Measurements from ENCODE around the gene ADAP1.
"Not testable (repeated sequence)": the region's sequence is repeated elsewhere in the genome, so short reads cannot be mapped to it uniquely, and the experiment has no call there.

ADAP1 gene

DNA sequence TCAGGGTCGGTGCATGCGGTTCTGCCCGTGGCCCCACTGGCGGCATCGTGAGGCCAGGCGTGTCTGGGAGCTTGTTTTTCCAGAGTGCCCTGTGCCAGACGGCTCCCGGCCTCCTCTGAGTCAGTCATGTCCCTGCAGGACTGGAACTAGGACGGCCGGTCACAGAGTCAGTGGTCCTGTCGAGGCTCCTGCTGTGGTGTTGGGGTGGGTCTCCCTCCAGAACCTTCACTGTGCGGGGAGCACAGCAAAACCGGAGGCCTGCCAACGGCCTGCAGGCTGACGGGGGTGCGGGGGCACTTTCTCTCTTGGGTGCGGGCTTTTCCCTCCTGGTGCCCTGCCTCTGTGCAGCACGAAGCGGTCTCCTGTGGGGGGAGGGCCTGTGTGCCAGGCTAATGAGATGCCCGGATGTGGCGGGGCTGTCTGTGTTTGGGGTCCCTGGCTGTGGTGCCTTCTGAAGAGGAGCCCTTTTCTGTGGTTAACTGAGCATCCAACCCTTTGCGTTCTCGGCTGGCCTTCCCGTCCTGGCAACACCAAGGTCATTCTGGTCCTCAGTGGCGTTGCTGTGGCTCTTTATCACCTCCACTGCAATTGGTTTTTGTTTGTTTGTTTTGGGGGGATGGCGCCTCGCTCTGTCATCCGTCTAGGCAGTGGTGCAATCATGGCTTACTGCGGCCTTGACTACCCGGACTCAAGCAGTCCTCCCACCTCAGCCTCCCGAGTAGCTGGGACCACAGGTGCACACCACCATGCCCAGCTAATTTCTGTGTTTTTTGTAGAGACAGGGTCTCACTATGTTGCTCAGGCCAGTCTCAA is 70.1 kb downstream of the ADAP1 start:
- in situ Hi-C loops (cut with MboI; ENCODE audit: low sequenced_read_pairs): no loop called here

DNA sequence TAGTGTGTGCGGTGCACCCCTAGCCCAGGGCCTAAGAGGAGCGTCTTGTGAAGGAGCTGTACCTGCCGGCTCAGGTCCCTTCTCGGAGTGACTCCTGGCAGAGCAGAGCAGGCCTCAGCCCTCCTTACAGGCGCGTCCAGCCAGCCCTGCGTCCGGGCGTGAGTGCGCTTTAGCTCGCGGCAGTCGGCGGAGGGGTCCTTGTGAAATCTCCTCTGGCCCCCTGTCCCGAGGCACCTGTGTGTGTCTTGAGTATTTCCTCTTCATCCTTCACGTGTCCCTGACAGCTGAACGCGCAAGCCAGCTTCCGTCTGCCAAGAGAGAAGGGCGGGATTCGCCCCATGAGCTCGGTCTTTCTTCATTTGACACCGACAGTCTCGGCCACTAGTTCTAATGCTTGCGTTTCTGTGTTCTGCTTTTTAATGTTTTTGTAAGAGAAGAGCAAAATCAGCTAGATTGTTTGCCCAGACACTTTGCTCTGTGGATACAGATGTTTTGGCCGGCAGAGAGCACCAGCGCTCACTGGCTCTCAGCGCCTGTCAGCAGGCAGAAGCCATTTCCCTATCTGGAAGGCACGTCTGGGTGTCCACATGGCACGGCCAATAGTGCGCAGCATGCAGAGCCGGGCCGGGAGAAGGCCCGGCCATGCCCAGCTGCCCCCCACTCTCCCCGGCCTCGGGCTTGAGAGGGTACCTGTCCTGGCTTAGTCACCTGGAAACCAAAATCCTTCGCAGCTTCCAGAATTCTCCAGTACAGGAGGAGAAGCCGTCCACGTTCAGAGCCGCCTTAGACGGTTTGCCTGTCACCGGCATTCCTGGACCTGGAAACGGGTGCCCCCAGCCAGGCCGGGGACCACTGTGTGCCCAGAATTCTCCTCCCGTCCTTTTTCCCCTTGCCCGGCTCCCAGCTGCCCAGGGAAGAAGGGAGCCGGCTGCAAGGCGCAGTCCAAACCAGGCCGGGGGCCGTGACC is 71.1 kb downstream of the ADAP1 start:
- in situ Hi-C loops (cut with MboI; ENCODE audit: low sequenced_read_pairs): no loop called here

DNA sequence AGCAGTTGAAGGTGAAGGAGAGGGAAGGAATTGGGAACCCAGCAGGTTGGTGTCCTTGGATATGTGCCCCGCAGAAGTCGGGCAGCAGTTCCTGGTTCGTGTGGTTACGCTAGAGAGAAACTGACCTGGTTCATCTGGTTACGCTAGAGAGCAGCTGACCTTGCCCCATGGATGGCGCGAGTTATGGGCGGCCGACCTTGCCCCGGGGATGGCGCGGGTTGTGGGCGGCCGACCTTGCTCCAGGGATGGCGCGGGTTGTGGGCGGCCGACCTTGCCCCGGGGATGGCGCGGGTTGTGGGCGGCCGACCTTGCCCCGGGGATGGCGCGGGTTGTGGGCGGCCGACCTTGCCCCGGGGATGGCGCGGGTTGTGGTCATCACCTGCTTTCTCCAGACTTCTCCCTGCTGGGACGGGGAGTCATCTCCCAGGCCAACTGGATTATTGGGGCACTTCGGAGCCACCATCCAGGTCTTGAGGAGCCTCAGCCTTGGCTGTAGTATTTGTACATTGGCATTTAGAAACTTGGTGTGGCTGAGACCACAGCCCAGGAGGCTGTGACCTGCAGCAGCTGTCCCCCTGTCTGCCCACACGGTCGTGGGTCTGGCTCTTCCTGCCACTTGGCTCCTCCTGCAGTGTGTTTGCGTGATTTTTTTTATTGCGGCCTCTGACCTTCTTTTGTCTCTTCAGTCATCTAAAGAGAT is 72.0 kb downstream of the ADAP1 start:
- in situ Hi-C loops (cut with MboI; ENCODE audit: low sequenced_read_pairs): no loop called here

DNA sequence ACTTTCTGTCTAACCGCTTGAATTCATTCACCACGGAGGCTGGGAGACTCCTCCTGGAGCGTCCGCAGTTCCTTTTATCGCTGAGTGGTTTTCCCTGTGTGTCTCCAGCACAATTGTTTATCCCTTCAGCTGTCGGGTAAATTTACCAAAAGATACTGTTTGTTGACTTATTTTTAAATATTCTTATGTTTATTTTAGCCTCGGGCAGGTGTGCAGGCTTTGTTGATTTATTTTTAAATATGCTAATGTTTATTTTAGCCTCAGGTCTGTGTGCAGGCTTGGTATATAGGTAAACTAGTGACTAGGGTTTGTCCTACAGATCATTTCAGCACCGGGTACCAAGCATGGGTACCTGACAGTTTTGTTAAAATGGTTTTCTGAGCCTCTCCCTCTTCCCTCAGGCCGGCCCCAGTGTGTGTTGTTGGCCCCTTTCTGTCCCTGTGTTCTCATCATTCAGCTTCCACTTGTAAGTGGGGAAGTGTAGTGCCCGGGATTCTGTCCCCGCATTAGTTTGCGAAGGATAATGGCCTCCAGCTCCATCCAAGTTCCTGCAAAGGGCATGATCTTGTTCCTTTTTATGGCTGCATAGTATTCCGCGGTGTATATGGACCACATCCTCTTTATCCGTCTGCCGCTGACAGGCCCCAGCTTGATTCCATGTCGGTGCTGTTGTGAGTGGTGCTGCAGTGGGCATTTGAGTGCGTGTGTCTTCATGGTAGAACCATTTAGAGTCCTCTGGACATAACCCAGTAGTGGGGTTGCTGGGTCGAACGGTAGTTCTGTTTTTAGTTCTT is 72.8 kb downstream of the ADAP1 start:
- in situ Hi-C loops (cut with MboI; ENCODE audit: low sequenced_read_pairs): no loop called here

DNA sequence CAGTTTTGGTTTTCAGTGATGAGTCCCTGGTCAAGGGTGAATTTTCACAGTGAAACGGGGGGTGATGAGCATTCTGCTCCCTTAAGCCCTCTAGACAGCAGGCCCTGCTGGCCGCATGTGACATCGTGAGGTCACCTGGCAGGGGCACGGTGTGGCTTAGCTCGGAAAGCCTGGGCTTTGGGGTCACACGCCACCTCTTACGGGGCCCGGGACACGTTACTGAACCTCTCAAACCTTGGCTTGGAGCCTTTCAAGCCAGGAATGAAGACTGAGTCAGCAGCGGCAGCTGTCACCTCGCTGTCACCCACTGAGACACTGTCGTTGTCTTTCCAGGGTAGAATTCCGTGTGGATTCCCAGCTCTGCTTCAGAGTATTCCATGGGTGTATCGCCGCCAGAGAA is 74.0 kb downstream of the ADAP1 start:
- in situ Hi-C loops (cut with MboI; ENCODE audit: low sequenced_read_pairs): no loop called here

DNA sequence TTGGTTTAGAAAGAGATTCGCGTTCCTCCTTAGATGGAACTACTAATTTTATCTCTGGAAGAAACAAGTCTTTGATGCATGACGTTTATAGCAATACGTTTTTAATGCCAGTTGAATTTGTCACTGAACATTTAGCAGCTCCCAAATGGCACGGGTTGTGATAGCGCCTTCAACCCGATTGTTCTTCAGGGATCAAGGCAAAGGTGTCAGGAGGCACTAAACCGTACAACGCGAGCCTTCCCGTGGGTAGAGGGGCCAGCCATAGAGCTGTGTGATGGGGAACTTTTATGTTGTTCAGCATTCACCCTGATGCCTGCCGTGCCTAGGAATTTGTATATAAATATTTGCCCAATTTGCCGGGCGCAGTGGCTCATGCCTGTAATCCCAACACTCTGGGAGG is 74.8 kb downstream of the ADAP1 start:
- in situ Hi-C loops (cut with MboI; ENCODE audit: low sequenced_read_pairs): no loop called here

DNA sequence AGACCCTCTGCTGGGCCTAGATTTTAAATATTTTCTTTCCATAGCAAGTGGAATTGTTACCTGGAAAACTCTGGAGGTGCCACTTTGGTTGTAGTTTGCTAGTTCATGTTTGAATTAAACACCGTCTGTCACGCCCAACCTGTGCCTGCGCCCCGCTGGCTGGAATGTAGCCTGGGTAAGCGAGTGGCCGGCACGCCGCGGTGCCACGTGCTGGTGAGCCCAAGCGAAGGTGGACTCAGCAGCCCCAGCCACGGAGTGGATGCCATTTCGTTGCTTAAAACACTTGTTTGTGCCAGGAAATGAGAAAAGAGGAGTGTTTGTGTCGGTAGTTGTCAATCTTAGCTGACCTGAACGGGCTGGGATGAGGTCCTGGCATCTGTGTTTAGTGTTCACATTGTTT is 75.4 kb downstream of the ADAP1 start:
- in situ Hi-C loops (cut with MboI; ENCODE audit: low sequenced_read_pairs): no loop called here

DNA sequence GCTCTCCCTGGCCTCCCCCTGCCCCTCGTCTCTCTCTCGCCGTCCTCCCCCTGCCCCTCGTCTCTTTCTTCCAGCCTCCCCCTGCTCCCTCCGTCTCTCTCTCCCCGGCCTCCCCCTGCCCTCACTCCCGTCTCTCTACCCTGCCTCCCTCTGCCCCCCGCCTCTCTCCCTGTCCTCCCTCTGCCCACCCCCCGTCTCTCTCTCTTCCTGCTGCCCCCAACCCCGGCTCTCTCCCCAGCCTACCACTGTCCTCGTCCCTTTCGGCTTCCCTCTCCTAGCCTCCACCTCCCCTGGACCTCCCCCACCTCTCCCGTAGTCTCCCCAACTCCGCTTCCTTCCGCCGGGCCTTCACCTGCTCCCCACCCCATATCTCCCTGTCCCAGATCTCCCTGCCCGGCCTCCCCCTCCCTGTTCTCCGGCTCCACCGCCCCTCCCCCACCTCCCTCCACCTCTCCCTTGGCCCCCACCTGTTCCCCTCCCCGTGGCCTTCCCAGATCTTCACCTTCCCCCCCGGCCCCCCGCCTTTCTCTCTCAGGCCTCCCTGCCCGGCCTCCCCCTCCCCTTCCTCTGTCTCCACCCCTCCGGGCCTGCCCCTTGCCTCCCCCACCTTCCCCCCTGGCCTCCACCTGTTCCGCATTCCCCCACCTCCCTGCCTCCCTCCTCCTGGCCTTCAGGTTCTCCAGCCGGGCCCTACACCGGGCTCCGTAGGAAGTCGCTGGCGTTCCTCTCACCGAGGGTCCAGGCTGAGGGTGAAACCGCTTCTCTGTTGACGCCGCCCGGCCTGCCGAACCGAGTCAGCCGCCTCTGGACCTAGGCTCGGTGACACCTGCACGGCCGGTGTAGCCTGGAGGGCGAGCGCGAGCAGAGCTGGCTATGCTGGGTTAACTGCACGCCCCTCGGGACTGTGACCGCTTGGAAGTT is 76.9 kb downstream of the ADAP1 start:
- in situ Hi-C loops (cut with MboI; ENCODE audit: low sequenced_read_pairs): no loop called here

DNA sequence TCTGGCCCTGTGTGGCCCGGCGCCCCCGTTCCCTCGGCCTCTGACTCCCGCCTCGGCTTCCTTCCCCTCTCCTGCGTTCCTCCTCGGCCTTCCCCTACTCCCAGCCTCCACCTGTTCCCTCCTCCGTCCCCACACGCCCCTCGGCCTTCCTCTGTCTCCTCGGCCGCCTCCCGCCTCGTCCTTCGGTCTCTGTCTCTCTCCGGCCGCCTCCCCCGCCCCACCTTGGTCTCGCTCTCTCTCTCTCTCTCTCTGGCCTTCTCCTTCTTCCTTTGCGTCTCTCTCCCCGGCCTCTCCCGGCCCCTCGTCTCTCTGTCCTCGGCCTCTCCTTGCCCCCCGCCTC is 77.5 kb downstream of the ADAP1 start:
- in situ Hi-C loops (cut with MboI; ENCODE audit: low sequenced_read_pairs): no loop called here

DNA sequence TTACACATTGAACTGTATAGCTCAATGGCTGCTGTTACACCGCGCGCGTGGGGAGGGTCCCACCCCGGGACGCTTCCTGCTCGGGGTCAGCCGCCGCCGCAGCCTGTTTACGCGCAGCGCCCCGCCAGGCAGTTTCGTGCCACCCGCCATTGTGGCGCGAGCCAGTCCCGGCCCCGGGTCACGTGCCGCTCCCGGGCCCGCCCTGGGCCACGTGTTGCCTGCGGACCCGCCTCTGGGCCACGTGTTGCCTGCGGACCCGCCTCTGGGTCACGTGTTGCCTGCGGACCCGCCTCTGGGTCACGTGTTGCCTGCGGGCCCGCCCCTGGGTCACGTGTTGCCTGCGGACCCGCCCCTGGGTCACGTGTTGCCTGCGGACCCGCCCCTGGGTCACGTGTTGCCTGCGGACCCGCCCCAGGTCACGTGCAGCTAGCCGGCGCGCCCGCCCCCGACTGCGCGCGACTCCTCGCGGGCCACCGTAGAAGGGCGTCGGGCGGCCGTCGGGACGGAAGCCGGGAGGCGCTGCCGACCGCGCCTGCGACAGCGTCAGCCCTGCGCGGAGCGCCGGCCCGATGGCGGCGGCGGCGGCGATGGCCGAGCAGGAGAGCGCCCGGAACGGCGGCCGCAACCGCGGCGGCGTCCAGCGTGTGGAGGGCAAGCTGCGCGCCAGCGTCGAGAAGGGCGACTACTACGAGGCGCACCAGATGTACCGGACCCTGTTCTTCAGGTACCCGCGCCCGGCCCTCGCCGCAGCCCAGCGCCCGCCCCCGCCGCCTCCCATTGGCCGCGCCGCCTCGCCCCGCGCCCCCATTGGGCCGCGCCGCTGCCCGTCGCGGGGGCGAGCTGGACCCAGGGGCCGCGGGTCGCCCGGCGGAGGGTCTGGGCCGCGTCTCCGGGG is 78.2 kb downstream of the ADAP1 start, which contains the start of gene GET4:
GET4 (plus strand) TSS at position 478 of the 895 bp plus-strand sequence; CDS start at position 570, 92 bp downstream.
- in situ Hi-C loops (cut with MboI; ENCODE audit: low sequenced_read_pairs): no loop called here

DNA sequence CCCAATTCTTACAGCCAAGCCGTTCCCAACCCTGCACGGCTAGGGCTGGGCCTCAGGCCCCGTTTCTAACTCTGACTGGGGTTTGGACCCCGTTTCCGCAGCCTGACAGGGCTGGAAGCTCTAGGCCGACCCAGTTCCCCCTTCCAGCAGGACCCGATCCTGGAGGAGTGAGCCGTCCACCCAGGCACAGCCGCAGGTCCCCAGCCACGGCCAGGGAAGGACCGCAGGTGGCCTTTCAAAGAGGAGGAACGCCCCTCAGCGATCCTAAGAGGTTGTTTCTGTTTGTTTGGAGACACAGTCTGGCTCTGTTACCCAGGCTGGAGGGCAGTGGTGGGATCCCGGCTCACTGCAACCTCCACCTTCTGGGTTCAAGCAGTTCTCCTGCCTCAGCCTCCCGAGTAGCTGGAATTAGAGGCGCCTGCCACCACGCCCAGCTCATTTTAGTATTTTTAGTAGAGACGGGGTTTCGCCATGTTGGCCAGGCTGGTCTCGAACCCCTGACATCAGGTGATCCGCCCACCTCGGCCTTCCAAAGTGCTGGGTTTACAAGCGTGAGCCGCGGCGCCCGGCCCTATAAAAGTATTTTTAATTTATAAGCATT is 78.9 kb downstream of the ADAP1 start:
- in situ Hi-C loops (cut with MboI; ENCODE audit: low sequenced_read_pairs): no loop called here

DNA sequence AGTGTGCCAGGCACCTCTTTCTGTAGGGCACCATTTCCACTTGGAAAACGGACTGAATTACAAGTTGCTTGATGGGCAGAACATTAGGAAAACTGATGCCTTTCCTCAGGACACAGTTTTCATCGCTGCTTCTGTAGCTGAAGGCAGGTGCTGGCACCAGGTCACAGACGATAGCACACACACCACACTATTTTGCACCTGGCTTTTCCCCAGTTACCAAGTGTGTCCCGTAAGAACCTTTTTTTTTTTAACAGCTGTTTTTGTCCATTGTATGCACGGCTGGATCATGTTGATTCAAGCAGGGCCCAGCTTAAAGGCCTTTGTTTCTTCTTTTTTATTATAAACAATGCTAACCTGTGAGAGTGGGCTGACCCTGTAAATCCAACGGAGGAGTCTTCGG is 79.4 kb downstream of the ADAP1 start:
- in situ Hi-C loops (cut with MboI; ENCODE audit: low sequenced_read_pairs): no loop called here

DNA sequence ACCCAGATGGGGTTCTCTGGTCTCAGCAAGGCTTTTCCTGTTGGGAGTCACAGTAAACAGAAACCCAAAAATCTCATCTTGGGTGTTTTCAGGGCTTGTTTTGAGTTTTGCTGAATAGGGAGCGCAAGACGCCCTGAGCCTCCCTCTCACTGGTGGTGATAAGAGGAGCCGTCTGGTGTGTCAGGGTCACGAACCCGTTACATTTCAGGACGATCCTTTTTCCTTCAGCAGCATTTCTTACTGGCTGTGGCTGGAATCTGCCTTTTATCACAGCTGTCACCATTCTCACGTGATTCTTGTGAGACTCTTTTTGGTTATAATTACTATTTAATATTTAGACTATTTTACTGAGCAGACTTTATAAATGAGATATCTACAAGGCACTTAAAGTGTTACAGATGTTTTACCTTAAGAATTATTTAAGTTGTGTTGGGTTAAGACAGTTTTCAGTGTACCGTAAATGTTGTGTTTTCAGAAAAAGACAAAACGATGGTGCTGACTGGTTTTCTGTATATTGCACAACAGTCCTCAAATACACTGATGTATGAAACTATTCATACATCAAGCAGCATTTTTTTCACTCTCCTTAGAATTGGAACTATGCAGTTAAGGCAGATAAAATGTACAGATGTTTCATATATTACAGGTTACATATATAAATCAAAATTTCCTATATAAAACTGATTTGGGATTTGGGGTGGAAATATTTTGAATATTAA is 80.3 kb downstream of the ADAP1 start:
- in situ Hi-C loops (cut with MboI; ENCODE audit: low sequenced_read_pairs): no loop called here

DNA sequence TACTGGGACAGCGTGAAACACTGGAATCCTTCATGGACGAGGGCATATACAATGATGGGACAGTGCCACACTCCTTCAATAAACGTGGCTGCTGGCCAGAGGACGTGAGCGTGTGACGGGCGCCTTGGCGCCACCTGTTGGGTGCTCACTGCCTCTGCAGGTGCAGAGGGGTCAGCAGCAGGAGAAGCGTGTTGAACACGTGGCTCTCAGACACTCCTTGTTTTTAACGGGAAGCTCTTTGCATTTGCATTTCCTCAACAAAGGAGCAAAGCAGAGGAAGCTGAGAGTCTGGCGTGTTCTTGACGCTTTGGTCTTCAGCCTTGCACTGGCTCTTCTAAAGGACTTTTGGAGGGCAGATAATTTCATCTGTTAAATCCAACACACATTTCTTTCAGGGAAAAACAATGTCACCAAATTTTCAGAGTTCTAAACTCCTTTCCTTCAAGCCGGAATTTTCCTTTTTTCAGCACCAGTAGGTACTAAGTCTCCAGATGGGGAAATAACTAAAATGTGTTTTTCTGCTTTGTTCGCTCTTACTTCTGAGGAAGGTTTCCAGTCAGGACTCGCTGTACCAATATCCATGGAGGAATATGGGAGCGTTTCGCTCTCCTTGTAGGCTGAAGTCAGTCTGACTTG is 81.0 kb downstream of the ADAP1 start:
- in situ Hi-C loops (cut with MboI; ENCODE audit: low sequenced_read_pairs): no loop called here

DNA sequence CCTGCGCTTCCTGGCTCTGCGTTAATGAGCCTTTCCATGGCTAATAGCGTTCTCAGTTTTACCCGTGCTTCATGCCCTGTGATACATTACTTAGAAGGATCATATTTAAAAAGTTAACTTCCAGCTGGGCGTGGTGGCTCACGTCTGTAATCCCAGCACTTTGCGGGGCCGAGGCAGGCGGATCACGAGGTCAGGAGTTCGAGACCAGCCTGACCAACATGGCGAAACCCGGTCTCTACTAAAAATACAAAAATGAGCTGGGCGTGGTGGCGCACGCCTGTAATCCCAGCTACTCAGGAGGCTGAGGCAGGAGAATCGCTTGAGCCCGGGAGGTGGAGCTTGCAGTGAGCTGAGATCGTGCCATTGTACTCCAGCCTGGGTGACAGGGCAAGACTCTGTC is 81.8 kb downstream of the ADAP1 start:
- in situ Hi-C loops (cut with MboI; ENCODE audit: low sequenced_read_pairs): not testable (repeated sequence)

DNA sequence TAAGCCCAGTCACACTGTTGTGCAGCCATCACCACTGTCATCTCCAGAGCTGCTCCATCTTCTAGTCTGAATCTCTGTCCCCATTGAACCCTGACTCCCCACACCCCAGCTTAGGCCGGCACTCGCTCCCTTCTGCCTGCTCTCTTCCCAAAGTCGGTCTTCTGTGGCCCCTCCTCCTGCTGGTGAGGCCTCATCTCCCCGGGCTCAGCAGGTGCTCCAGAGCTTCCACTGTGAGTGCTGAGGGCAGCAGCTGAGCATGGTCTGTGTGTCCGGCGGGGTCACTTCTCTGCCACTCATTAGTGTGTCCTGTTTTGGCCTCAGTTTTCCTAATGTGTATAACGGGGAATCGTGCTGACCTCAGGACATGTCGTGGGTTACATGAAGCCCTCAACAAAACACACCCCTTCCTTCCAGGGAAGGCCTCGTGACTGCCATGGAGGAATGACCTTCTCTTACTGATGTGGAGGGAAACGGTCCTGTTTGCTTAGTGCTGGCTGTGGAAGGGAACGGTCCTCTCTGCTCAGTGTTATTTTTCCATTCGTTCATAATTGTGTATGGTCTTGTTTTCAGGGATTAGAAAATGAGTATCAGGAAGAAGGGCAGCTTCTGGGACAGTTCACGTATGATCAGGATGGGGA is 82.5 kb downstream of the ADAP1 start:
- in situ Hi-C loops (cut with MboI; ENCODE audit: low sequenced_read_pairs): no loop called here

Measured in HL-60/S4 (cell line).